Endodermal cell (in vitro differentiated cells): Measurements from ENCODE around the gene GRAMD2B. TPM values are rescaled to one million over a fixed set of nuclear protein-coding genes. Genes with fewer than 3 reads are reported as not detected.

Source experiments
- DNase-seq: peaks from one replicate; pipeline ENCODE4 v3.0.0-alpha.2; 2017
- H3K27ac ChIP-seq: 2 replicates; pipeline ENCODE4 v1.5.1; 2013; ENCODE audit warnings: mild to moderate bottlenecking, low read depth, low read length, moderate library complexity
- H3K27me3 ChIP-seq: 2 replicates; pipeline ENCODE4 v1.6.1; 2013; ENCODE audit warnings: mild to moderate bottlenecking, low read length, moderate library complexity; ENCODE audit not compliant: insufficient read depth, control insufficient read depth, poor library complexity, severe bottlenecking
- H3K36me3 ChIP-seq: 2 replicates; pipeline ENCODE4 v1.7.0; 2013; ENCODE audit warnings: mild to moderate bottlenecking, low read length, moderate library complexity; ENCODE audit not compliant: control insufficient read depth, insufficient read depth
- H3K4me1 ChIP-seq: one replicate; pipeline ENCODE4 v1.7.0; 2013; ENCODE audit warnings: low read length; ENCODE audit not compliant: control insufficient read depth, insufficient read depth
- H3K4me3 ChIP-seq: 2 replicates; pipeline ENCODE4 v1.5.1; 2013; ENCODE audit warnings: mild to moderate bottlenecking, low read length, moderate library complexity
- H3K9ac ChIP-seq: 2 replicates; pipeline ENCODE4 v1.6.1; 2013; ENCODE audit warnings: mild to moderate bottlenecking, low read length, moderate library complexity; ENCODE audit not compliant: poor library complexity, severe bottlenecking; ENCODE audit errors: extremely low read depth
- H3K9me3 ChIP-seq: 2 replicates; pipeline ENCODE4 v1.6.1; 2013; ENCODE audit warnings: mild to moderate bottlenecking, low read length, moderate library complexity; ENCODE audit not compliant: control insufficient read depth
- H3K27ac Mint-ChIP-seq: 2 replicates; pipeline ENCODE4 v1.8.0; 2020; ENCODE audit warnings: mixed read lengths
- H3K27me3 Mint-ChIP-seq: 2 replicates; pipeline ENCODE4 v1.8.0; 2021; ENCODE audit warnings: mild to moderate bottlenecking, mixed read lengths; ENCODE audit not compliant: insufficient read depth
- H3K36me3 Mint-ChIP-seq: 2 replicates; pipeline ENCODE4 v1.8.0; 2020; ENCODE audit warnings: low read depth, mixed read lengths
- H3K4me1 Mint-ChIP-seq: 2 replicates; pipeline ENCODE4 v1.8.0; 2020; ENCODE audit warnings: mixed read lengths
- H3K4me3 Mint-ChIP-seq: 2 replicates; pipeline ENCODE4 v1.8.0; 2020; ENCODE audit warnings: mild to moderate bottlenecking, moderate library complexity, mixed read lengths
- H3K9me3 Mint-ChIP-seq: 2 replicates; pipeline ENCODE4 v1.8.0; 2020; ENCODE audit warnings: mild to moderate bottlenecking, mixed read lengths
- WGBS, 2 experiments: methylation state at CpG; one replicate each; pipeline versions ENCODE4 v1.1.5 to v1.1.7; 2013; ENCODE audit warnings: missing lambda C conversion rate in 2 of 2, mixed read lengths in 1 of 2; ENCODE audit not compliant: insufficient coverage in 1 of 2, insufficient read length in 1 of 2; 5-methylcytosine and 5-hydroxymethylcytosine counted together
- total RNA-seq, 2 donors: library from RNA; stranded (reverse); fragmentation: NEBNext Ultra II Directional in 1 of 2; extraction: Animal tissue kit (Norgen Biotek cat#: 25700) in 1 of 2; gene quantifications; 2 replicates in 1 of 2; 3 replicates in 1 of 2; pipeline ENCODE4 v1.2.1, GENCODE V29; 2021
- TF ChIP-seq, protein P1 (sequence below): fragments of 200-600 bp; sonication (generic); conservative IDR thresholded peaks from 2 replicates; pipeline ENCODE4 v1.5.0; 2021; ENCODE audit warnings: antibody characterized with exemption, mild to moderate bottlenecking

Gene GRAMD2B
- total RNA-seq, 2 donors from 2014 or later: 8.4 to 11.1 TPM

DNA sequence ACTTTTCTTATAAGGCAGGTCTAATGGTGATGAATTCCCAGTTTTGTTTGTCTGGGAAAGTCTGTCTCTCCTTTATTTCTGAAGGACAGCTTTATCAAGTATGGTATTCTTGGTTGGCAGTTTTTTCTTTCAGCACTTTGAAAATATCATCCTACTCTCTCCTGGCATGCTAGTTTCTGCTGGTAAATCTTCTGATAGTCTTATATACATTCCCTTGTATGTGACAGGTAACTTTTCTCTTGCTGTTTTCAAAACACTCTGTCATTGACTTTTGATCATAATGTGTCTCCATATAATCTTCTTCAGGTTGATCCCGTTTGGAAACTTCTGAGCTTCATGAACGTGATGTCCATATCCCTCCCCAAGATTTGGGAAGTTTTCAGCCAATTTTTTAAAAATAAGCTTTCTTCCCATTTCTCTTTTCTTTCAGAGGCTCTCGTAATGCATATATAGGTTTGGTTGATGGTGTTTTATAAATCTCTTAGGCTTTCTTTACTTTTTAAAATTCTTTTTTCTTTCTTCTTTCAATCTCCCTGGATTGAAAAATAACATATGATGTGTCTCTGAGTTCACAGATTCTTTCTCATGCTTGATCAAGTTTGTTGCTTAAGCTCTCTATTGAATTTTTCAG lies 22.5 kb upstream of the GRAMD2B start:
- no peak overlapping the region for H3K27ac ChIP-seq
- Mint-ChIP-seq H3K27me3 (no peaks in the 10 kb centered on the region), H3K27ac (no peak overlapping the region), H3K4me3 (no peak overlapping the region), H3K36me3 (no peaks in the 10 kb centered on the region), H3K4me1 (peaks cover 3% of the 10 kb centered on the region), H3K9me3 (peaks cover 29% of the 10 kb centered on the region)
- H3K4me3 ChIP-seq: no peak overlapping the region
- H3K9me3 ChIP-seq: peaks cover 35% of the 10 kb centered on the region
- H3K36me3 ChIP-seq: no peaks in the 10 kb centered on the region
- no peaks in the 10 kb centered on the region for H3K27me3 ChIP-seq
- 80 to 94% methylated on average over 1 to 2 of the region's 3 CpGs for WGBS, 2 experiments
- H3K4me1 ChIP-seq: no peaks in the 10 kb centered on the region
- TF ChIP-seq, protein P1, sequence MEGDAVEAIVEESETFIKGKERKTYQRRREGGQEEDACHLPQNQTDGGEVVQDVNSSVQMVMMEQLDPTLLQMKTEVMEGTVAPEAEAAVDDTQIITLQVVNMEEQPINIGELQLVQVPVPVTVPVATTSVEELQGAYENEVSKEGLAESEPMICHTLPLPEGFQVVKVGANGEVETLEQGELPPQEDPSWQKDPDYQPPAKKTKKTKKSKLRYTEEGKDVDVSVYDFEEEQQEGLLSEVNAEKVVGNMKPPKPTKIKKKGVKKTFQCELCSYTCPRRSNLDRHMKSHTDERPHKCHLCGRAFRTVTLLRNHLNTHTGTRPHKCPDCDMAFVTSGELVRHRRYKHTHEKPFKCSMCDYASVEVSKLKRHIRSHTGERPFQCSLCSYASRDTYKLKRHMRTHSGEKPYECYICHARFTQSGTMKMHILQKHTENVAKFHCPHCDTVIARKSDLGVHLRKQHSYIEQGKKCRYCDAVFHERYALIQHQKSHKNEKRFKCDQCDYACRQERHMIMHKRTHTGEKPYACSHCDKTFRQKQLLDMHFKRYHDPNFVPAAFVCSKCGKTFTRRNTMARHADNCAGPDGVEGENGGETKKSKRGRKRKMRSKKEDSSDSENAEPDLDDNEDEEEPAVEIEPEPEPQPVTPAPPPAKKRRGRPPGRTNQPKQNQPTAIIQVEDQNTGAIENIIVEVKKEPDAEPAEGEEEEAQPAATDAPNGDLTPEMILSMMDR: no peak
- no peak for DNase-seq
- H3K9ac ChIP-seq: no peak overlapping the region

DNA sequence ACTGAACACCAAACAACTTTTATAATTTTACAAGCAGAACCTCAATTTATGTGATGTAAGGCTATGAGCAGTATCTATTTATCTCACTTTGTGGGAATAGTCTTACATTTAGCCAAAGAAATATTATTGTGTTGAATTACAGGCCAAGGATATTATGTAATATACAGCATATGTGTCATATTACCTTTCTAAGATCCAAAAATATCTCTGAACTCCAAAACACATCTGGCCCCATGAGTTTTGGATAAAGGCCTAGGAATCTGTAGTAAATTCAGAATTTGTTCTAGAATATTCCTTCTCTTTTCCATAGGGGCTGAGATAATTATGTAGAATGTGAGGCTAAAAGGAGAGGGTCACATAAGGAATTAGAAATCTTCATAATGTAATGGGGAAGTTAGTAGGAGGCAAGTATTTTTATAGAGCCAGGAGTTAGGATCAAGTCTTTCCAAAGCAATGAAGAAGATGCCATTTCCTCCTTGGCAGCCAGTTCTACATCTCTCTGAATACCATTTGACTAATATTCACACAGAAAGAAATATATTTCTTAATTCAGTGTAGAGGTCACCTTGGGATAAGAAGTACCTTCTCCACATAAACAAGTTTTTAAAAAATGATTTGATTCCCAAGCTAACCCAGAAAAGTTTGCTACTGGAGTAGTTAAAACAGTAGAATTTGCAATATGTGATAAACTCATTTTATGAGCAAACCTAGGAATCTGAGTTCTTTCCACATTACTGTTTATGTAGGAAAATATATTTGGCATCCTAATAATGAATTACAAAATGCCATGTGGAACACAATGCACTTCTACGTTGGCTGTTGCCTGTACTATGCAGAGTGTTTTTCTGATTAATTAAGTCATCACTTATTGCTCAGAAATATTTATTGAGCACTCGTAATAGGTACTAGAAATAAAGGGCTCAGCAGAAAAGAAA lies 20.3 kb upstream of the GRAMD2B start:
- TF ChIP-seq, protein P1: no peak
- no peak overlapping the region for H3K4me3 ChIP-seq
- no peak overlapping the region for H3K4me3 Mint-ChIP-seq
- no peak overlapping the region for H3K27ac Mint-ChIP-seq
- H3K4me1 Mint-ChIP-seq: peaks cover 3% of the 10 kb centered on the region
- peaks cover 29% of the 10 kb centered on the region for H3K9me3 Mint-ChIP-seq
- H3K4me1 ChIP-seq: no peaks in the 10 kb centered on the region
- no peaks in the 10 kb centered on the region for H3K27me3 ChIP-seq
- no peak for DNase-seq
- WGBS, 2 experiments: 97 to 100% methylated on average over 1 to 2 of the region's 2 CpGs
- no peaks in the 10 kb centered on the region for H3K27me3 Mint-ChIP-seq
- no peaks in the 10 kb centered on the region for H3K36me3 ChIP-seq
- peaks cover 35% of the 10 kb centered on the region for H3K9me3 ChIP-seq
- no peaks in the 10 kb centered on the region for H3K36me3 Mint-ChIP-seq
- no peak overlapping the region for H3K9ac ChIP-seq
- no peak overlapping the region for H3K27ac ChIP-seq

DNA sequence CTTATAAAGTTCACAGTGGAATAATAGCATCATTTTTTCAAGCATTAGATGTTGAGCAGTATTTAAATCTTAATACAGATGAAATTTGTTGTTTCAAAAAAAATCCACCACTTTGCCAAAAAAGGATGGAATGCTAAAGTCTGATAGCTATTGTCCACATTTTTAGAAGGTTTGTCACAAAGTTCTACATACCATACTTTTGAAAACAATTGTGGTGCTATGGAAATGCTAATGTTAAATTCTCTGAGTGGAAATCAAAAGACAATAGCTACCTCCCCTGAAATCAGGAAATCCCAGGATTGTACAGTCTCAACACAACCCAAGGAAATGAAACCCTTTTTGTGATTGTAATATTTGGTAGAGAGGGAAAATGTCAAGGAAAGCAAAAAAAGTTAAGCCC lies 19.3 kb upstream of the GRAMD2B start:
- H3K4me1 Mint-ChIP-seq: peaks cover 3% of the 10 kb centered on the region
- H3K27me3 Mint-ChIP-seq: no peaks in the 10 kb centered on the region

More for the DNA sequence above, 19.3 kb upstream of the GRAMD2B start:
- no peak overlapping the region for H3K4me3 Mint-ChIP-seq
- TF ChIP-seq, protein P1: no peak
- Histone ChIP-seq H3K4me1 (no peaks in the 10 kb centered on the region), H3K4me3 (no peak overlapping the region), H3K27ac (no peak overlapping the region), H3K27me3 (no peaks in the 10 kb centered on the region), H3K36me3 (no peaks in the 10 kb centered on the region), H3K9ac (no peak overlapping the region), H3K9me3 (peaks cover 32% of the 10 kb centered on the region)
- DNase-seq: no peak
- no peak overlapping the region for H3K27ac Mint-ChIP-seq
- H3K9me3 Mint-ChIP-seq: peaks cover 23% of the 10 kb centered on the region
- H3K36me3 Mint-ChIP-seq: no peaks in the 10 kb centered on the region
